Forelimb muscle (tissue), 1 donor: ENCODE data around the gene SSR1. TPM values are rescaled to one million over a fixed set of nuclear protein-coding genes. Genes with fewer than 3 reads are reported as not detected.
A peak's percentile ranks its signal among the peaks of the same experiment; 100 is the strongest.
"Not testable (repeated sequence)": the region's sequence is repeated elsewhere in the genome, so short reads cannot be mapped to it uniquely, and the experiment has no call there.

Experiments used
- DNase-seq: peaks from one replicate; pipeline ENCODE4 v3.0.0-alpha.2; 2013; ENCODE audit warnings: low read depth
- polyA plus RNA-seq: library from polyadenylated mRNA; unstranded; fragments of 120-200 nt; gene quantifications from one replicate; pipeline ENCODE4 v1.2.1, GENCODE V29; 2013; ENCODE audit not compliant: insufficient read length

SSR1 gene
- polyA plus RNA-seq, 1 donor = 73.2 TPM

DNA sequence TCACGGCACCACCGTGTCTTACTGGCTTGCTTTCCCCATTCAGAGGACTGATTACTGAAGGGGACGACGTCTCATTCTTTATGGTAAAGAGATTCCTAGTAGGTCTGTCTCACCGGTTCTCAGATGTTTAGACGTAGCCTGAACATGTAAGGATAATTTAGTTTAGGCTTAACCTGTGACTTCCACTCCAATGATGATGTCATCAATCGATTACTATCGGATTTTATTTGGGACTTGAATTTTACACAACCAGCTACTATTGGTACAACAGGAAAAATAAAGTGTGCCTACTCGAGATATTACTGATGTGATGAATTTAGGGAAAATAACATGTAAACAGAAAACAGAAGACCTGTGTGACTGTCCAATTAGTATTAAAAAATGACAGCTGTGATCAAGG is 4.5 kb upstream of the SSR1 start:
- no peak for DNase-seq

DNA sequence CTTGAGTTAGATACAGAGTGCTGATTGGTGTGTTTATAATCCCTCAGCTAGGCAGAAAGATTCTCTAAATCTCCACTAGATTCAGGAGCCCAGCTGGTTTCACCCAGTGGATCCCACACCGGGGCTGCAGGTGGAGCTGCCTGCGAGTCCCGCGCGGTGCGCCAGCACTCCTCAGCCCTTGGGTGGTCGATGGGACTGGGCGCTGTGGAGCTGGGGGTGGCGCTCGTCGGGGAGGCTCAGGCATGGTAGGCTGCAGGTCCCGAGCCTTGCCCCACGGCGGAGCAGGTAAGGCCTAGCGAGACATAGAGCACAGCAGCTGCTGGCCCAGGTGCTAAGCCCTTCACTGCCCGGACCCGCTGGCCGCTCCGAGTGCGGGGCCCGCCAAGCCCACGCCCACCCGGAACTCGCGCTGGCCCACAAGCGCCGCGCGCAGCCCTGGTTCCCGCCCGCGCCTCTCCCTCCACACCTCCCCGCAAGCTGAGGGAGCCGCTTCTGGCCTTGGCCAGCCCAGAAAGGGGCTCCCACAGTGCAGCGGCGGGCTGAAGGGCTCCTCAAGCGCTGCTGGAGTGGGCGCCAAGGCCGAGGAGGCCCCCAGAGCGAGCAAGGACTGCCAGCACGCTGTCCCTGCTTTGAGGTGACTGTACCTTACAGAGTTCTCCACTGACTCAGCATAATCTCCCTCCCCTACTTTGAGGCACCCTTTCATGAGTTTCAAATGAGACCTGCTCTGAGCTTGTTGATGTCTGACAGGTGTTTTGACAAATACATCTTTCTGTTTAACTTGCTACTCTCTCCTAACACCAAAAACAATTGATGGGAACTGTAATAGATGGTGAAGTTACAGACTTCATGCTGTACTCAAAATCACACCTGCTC is 3.9 kb upstream of the SSR1 start:
- DNase-seq = no peak

DNA sequence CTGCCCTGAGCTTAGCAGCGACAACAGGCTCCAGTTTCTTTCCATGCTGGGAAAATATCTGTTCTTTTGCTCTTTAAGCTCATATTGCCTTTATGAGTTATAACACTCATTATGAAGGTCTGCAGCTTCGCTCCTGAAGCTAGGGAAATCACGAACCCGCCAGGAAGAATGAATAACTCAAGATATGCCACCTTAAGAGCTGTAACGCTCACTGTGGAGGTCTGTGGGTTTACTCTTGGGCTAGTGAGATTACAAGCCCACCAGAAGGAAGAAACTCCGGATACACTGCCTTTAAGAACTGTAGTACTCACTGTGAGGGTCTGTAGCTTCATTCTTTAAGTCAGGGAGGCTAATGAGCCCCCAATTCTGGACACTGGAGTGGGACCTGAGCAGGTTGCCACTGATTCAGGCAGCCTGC is 3.0 kb upstream of the SSR1 start:
- DNase-seq = no peak

DNA sequence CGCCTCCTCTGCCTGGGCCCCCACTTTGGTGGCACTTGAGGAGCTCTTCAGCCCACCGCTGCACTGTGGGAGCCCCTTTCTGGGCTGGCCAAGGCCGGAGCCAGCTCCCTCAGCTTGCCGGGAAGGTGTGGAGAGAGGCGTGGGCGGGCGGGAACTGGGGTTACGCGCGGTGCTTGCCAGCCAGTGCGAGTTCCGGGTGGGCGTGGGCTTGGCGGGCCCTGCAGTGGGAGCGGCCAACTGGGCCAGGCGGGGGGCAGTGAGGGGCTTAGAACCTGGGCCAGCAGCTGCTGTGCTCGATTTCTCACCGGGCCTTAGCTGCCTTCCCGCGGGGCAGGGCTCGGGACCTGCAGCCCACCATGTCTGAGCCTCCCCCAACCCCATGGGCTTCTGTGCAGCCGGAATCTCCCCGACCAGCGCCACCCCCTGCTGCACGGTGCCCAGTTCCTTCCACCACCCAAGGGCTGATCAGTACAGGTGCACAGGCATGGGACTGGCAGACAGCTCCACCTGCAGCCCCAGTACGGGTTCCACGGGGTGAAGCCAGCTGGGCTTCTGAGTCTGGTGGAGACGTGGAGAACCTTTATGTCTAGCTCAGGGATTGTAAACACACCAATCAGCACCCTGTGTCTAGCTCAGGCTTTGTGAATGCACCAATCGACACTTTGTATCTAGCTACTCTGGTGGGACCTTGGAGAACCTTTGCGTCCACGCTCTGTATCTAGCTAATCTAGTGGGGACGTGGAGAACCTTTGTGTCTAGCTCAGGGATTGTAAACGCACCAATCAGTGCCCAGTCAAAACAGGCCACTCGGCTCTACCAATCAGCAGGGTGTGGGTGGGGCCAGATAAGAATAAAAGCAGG is 2.3 kb upstream of the SSR1 start:
- not testable (repeated sequence) for DNase-seq

DNA sequence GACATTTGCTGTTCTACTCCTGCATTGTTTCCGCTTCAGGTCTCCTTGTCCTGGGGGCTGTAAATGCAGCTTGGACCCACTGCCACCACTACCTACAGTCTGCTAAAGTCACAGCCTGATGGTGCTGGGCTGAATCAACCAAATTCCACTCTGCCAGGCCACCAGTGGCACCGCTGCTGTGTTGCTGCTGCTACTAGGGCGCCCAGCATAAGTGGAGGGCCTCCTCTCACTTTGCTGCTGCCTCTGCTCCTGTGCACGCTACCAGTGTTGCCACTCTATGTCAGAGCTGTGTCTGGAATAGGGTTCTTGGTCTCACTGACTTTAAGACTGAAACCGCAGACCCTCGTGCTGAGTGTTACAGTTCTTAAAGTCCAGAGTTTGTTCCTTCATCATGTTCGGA is 1.4 kb upstream of the SSR1 start:
- no peak for DNase-seq

DNA sequence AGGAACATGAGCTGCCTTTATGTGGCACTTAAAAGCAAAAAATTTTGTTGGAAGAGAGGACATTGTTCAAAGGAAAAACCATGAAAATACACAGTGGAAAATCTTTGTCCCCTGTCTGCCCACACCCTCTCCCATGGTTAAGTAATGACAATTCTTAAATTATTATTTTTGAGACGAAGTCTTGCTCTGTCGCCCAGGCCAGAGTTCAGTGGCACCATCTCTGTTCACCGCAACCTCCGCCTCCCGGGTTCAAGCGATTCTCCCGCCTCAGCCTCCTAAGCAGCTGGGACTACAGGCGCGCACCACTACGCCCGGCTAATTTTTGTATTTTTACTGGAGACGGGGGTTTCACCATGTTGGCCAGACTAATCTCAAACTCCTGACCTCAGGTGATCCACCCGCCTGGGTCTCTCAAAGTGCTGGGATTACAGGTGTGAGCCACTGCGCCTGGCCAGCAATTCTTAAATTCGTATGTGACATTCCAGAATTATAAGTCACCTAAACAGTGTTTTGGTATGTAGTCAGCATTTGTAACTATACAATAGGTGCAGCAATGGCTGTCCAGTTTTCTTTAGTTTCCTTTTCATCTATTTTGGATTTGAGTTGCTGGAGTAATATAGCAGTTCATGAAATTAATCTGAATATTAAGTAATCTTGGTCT is 636 bp upstream of the SSR1 start:
- no peak for DNase-seq

DNA sequence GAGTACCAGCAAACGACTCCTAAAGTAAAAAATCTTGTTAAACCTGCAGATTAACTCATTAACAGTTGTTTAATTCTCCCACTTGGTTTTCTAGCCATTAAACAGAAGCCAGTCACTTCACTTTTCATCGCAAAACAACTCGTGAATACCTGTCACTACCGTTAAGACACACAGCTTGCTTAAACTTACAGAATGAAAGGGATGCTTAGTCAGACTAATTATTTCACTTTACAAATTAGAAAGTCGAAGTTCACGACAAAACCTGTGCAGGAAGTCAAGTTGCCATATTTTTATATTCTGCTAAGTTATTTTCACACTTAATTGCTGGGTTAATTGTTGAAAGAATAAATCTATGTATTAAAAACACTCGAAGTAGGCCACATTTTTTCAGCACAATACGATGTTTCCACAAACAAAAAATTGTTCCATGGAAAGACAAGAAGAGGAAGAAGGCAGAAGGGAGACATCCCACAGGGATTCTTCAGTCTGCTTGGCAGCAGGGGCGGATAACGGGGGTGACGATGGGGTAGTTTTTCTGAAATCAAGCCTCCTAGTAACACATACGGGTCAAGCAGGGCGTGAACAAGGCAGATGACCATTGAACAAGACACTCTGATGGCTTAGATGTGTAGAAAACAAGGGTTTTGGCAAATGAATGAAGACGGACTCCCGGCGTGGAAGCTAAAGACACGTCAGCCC is 933 bp downstream of the SSR1 start:
- peak; percentile 35 for DNase-seq

DNA sequence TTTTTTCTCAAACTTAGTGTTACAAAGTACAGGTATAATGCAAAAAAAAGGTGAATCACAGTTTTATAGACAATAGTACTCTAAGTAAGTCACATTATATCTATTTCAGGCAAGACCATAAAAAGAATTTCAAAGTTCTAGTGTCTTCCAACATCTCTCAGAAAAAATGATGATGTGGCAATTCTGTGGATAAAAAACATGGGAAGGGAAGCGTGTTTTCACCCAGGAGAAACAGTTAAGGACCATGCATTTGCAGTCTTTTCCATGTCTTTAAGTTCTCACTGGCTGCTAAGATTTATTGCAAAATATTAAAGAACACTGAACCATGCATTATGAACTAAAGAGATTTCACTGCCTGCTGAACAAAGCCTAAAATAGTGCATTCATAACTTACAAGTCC is 1.8 kb downstream of the SSR1 start:
- no peak for DNase-seq

DNA sequence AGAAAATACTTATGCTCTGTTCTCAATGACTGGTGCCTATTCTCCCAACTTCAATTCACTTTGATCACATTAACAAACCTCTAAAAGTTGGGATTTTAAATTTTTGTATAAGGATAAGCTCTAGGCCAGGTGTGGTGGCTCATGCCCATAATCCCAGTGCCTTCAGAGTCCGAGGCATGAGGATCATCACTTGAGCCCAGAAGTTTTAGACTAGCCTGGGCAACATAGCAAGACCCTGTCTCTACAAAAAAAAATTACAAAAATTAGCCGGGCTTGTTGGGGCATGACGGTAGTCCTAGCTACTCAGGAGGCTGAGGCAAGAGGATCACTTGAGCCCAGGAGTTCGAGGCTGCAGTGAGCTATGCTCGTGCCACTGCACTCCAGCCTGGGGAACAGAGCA is 3.9 kb downstream of the SSR1 start:
- DNase-seq = no peak

DNA sequence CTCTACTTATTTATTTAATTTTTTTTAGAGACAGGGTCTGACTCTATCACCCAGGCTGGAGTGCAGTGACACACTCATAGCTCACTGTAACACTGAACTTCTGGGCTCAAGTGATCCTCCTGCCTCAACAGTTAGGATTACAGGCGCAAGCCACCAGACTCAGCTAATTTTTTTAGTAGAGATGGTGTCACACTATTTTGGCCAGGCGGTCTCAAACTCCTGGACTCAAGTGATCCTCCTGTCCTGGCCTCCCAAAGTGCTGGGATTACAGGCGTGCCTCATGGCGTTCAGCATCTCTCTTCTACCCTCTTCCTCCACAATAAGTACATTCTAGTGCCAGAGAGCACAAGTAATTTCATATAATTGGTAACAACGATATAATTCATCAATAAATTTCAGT is 5.5 kb downstream of the SSR1 start:
- DNase-seq = no peak

DNA sequence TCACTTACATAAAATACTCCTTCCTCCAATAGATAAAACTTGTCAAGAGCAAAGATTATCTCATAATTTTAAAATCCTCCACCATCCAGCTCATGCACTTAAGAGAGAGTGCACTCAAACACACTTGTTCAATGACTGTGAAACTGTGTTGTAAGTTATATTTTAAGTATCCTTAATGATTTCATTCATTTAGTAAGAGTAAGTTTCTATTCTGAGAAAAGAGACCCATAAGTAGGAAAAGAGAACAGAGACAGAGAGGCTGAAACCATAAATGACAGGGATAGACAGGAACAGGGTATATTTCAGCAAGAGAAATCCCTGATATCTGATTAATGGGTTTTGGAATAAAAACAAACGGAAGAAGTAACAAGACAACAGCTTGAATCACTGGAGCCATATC is 8.2 kb downstream of the SSR1 start:
- DNase-seq = no peak

DNA sequence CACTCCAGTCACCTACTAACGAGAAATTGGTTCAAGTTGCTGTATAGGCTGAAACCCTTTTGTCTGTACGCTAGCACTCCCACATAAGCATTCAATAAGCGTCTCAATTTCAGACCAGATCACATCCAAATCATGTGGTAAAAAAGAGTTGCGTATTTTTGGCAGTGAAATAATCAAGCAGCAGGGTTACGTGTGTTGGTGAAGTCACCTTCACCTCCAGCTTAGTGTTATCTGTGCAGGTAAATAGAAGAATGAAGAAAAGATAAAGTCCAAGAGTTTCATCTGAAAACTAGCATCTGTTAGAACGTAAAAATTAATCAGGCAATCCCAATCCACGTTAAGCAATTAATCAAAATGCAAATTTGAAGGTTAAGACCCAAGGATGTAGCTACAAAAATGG is 11.3 kb downstream of the SSR1 start:
- no peak for DNase-seq

DNA sequence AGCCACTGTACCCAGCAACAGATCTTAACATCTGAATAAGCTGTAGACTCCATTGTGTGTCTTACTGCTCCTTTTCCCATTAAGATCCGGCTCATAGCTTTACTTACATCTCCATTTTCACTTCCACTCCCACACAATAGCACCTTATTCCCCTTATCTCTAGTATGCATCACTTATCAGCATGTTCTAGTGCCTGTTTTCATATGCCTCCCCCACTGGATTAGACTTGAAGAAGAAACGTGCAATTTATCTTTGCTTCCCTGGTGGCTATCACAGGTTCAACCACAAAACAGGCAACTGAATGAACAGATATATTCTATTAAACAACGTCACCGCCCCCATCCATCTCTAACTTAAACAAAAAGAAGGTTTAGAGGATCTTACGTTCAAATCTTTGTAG is 12.1 kb downstream of the SSR1 start:
- no peak for DNase-seq

DNA sequence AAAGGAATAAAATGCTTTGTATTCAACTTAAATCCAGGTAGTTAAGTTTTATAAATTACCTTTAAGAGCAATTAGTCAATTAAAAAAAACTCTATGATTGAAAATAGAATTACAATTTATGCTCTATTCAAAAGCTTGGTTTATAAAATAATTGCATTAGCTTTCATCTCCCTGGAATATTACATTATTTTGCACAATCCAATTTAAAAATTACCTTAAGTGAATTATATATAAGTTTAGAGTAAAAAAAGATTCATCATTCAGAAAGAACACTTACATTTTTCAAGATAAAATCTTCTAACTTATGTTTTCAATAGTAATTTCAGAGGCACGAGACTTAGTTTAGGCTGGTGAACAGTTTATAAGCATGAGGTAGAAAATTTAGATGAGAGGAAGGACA is 14.9 kb downstream of the SSR1 start:
- no peak for DNase-seq

DNA sequence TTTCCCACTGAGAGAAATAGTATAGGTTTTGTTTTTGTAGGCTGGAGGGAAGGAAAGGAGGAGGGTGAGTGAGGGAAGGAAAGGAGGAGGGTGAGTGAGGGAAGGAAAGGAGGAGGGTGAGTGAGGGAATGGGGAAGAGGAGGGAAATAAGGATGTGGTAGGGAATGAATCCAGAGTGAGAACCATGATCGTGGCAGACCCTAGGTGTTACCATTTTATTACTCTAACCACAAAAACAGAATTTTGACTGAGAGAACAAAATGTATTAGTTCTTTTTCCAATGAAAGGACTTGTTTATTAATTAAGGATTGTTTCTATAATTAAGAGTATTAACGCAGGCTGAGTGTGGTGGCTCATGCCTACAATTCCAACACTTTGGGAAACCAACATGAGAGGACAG is 16.4 kb downstream of the SSR1 start:
- no peak for DNase-seq

DNA sequence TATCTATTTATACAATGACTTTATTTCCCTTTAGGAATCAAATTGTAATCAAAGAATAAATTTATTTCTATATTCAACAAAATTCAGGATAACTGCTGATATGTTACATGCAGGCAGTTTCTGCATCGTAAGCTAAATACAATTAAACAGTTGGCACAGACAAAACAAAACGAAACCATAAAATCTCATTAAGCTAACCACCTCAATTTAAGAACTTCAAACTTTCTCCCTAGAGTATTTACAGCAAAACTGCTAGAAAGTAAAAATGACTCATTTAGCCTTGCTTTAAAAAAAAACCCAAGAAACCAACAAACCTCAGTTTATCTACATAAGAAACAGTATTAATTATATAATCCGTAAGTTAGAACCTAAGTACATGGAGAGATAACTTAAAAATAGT is 17.1 kb downstream of the SSR1 start:
- DNase-seq = no peak

DNA sequence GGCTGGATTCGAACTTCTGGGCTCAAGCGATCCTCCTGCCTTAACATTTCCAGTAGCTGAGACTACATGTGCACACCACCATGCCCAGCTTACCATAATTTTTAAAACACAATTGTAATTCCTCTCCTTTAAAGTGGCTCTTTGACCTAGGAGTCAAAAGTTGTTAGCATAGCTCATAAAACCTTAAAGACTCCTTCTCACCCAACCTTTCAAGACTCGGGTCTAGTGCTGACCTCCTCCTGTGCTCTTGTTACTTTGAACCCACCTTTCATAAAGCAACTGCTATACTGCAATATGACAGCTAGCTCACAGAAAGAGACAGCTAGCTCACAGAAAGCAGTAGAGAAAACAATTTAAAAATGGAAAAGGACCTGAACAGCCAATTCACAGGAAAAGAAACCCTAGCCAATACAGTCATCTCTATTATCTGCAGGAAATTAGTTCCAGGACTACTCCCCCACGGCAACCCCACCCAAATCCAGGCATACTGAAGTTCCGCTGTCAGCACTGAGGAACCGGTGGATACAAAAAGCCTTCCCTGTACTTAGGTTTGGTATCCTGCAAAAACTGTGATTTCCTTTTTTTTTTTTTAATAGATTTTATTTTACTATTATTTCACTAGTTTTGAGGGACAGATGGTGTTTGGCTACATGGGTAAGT is 20.3 kb downstream of the SSR1 start:
- DNase-seq = no peak

DNA sequence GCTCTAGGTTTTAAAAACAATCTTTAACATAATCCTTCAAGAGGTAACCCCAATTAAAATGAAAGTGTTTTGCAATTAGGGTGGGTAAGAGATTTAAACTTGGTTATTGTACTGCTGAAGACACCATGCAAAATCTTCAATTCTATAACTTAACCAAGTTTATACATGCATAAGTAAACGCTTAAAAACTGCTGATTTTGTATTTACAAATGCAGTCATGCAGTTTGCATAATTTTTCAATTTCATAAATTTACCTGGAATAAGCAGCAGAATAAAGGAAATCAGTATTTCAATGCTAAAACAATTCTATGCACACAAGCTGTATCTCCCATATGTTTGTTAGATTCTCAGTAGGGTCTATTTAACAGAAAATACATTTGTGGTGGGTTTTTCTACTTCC is 22.9 kb downstream of the SSR1 start:
- no peak for DNase-seq

DNA sequence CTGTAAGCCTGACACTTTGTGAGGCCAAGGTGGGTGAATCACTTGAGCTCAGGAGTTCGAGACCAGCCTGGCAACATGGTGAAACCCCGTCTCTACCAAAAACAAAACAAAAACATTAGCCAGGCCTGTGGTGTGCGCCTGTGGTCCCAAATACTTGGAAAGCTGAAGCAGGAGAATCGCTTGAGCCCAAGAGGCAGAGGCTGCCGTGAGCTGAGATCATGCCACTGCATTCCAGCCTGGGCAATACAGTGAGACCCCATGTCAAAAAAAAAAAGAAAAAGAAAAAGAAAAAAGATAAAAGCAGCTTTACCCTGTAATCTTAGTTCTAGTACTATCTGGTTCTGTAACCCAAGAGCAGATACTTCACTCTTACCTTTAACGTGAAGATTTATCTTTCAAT is 27.6 kb downstream of the SSR1 start:
- no peak for DNase-seq

DNA sequence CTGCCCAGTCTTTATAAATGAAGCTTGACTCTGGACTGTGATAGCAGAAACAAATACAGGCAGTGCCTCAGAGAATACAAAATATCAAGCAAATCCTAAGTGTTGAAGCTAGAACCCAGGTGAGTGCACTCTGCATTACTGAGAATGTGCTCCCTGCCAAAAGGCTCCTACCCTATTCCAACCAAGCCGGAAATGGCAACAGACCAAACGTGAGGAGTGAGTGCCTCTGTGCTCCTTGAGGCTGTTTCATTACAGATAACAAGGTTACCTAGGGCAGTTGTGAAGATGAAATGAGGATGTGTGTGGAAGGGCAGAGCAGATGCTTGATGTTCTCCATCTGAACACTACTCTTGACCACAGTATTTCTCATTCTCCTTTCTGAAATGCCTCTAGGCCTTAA is 29.3 kb downstream of the SSR1 start:
- DNase-seq = no peak
